ENCODE results near the gene CNIH2. TPM values are rescaled to one million over a fixed set of nuclear protein-coding genes. Genes with fewer than 3 reads are reported as not detected.
"Not testable (repeated sequence)": the region's sequence is repeated elsewhere in the genome, so short reads cannot be mapped to it uniquely, and the experiment has no call there.

Gene CNIH2
- total RNA-seq, 1 donor from 2014 or later = 46.0 TPM

DNA sequence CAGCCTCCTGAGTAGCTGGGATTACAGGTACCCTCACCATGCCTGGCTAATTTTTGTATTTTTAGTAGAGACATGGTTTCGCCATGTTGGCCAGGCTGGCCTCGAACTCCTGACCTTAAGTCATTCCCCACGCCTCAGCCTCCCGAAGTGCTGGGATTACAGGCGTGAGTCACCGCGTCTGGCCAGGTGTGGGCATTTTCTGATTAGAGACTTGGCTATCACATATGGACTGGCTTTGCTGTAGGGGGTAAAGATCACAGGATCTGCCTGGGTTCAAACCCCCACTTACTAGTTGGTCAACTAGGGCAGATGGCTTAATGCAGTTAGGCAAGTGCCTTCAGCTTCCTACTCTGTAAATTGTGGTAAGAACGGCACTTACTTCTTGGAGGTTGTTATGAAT is 32.3 kb downstream of the CNIH2 start:
- DNase-seq (ENCODE audit: low read depth, low spot score) = no peak

DNA sequence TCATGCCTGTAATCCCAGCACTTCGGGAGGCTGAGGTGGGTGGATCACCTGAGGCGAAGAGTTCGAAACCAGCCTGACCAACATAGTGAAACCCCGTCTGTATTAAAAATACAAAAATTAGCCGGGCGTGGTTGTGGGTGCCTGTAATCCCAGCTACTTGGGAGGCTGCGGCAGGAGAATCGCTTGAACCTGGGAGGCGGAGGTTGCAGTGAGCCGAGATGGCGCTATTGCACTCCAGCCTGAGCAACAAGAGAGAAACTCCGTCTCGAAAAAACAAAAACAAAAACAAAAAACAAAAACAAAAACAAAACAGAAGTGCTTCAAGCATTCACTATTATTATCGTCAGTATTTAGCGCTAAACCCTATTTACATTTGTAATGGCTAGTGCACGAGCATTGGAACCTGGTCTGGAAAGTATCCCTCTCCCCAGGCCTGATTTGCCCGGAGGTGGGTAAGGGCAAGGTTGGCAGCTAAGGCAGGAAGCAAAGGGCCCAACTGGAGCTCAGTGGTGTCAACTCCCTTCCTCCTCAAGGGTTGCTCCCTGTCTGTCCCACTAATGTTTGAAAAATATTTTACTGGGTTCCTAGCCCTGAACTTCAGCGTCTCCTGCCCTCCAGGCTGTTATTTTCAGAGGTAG is 32.9 kb downstream of the CNIH2 start:
- H3K27ac Mint-ChIP-seq (ENCODE audit: unreplicated experiment); H3K9me3 Mint-ChIP-seq; DNase-seq (ENCODE audit: low read depth, low spot score); H3K27me3 Mint-ChIP-seq (ENCODE audit: low read depth); H3K36me3 Mint-ChIP-seq (ENCODE audit: low read depth): not testable (repeated sequence)
- peaks cover 22% of the 10 kb centered on the region for H3K4me1 Mint-ChIP-seq
- H3K4me3 Mint-ChIP-seq = peak overlapping the region; percentile 44

More for the DNA sequence above, 32.3 kb downstream of the CNIH2 start:
- Mint-ChIP-seq H3K4me1 (peaks cover 16% of the 10 kb centered on the region), H3K9me3 (no peaks in the 10 kb centered on the region), H3K27me3 (ENCODE audit: low read depth) (peaks cover 5% of the 10 kb centered on the region), H3K4me3 (no peak overlapping the region), H3K27ac (ENCODE audit: unreplicated experiment) (no peak overlapping the region), H3K36me3 (ENCODE audit: low read depth) (no peaks in the 10 kb centered on the region)
- TF ChIP-seq, protein P1, sequence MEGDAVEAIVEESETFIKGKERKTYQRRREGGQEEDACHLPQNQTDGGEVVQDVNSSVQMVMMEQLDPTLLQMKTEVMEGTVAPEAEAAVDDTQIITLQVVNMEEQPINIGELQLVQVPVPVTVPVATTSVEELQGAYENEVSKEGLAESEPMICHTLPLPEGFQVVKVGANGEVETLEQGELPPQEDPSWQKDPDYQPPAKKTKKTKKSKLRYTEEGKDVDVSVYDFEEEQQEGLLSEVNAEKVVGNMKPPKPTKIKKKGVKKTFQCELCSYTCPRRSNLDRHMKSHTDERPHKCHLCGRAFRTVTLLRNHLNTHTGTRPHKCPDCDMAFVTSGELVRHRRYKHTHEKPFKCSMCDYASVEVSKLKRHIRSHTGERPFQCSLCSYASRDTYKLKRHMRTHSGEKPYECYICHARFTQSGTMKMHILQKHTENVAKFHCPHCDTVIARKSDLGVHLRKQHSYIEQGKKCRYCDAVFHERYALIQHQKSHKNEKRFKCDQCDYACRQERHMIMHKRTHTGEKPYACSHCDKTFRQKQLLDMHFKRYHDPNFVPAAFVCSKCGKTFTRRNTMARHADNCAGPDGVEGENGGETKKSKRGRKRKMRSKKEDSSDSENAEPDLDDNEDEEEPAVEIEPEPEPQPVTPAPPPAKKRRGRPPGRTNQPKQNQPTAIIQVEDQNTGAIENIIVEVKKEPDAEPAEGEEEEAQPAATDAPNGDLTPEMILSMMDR (conservative IDR thresholded peaks at IDR 0.05) = no peak

GRCh38 chr11:66311470-66311964 is 33.5 kb downstream of the CNIH2 start:
- H3K4me3 Mint-ChIP-seq = peak overlapping the region; percentile 93
- TF ChIP-seq, protein P1 (conservative IDR thresholded peaks at IDR 0.05) = no peak
- peak overlapping the region; percentile 93 for H3K27ac Mint-ChIP-seq (ENCODE audit: unreplicated experiment)
- H3K4me1 Mint-ChIP-seq = peaks cover 22% of the 10 kb centered on the region
- no peaks in the 10 kb centered on the region for H3K9me3 Mint-ChIP-seq
- no peaks in the 10 kb centered on the region for H3K36me3 Mint-ChIP-seq (ENCODE audit: low read depth)
- no peak for DNase-seq (ENCODE audit: low read depth, low spot score)
- peaks cover 5% of the 10 kb centered on the region for H3K27me3 Mint-ChIP-seq (ENCODE audit: low read depth)

DNA sequence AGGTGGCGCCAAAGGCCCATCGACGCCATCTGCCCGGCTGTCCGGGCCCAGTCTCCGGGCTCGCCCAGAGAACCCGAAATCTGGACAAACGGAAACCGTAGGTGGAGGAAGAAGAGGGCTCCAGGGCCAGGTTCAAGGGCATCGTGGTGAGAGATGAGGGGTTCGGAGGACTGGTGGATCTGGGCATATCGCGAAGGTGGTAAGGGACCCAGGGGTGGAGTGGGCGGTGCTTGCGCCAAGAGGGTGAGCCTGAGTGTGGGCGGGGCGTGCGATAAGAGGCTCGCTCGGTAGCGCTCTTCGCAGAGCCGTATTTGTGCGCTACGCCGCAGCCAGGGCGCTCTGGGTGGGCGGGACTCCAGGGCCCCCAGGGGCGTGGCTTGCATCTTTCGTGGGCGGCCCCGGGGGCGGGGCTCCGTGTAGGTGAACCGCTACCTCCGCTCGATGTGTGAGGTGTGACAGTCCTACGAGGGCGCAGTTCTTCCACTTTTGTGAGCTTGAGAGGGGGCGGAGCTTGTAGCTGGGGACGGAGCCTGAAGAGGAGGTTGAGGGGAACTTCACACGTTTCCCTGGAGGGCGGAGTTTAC is 34.1 kb downstream of the CNIH2 start:
- Mint-ChIP-seq H3K4me3 (peak overlapping the region; percentile 93), H3K9me3 (no peaks in the 10 kb centered on the region), H3K4me1 (peaks cover 22% of the 10 kb centered on the region), H3K27ac (ENCODE audit: unreplicated experiment) (peak overlapping the region; percentile 93), H3K27me3 (ENCODE audit: low read depth) (peaks cover 5% of the 10 kb centered on the region), H3K36me3 (ENCODE audit: low read depth) (no peaks in the 10 kb centered on the region)
- DNase-seq (ENCODE audit: low read depth, low spot score) = peak; percentile 72
- TF ChIP-seq, protein P1 (conservative IDR thresholded peaks at IDR 0.05) = peak; percentile 88

GRCh38 chr11:66312549-66313320 is 34.8 kb downstream of the CNIH2 start:
- H3K4me3 Mint-ChIP-seq = peak overlapping the region; percentile 93

More at GRCh38 chr11:66312549-66313320, 34.8 kb downstream of the CNIH2 start:
- peak; percentile 100 for DNase-seq (ENCODE audit: low read depth, low spot score)
- Mint-ChIP-seq H3K27me3 (ENCODE audit: low read depth) (peaks cover 2% of the 10 kb centered on the region), H3K4me1 (peaks cover 29% of the 10 kb centered on the region), H3K9me3 (no peaks in the 10 kb centered on the region), H3K36me3 (ENCODE audit: low read depth) (no peaks in the 10 kb centered on the region), H3K27ac (ENCODE audit: unreplicated experiment) (peak overlapping the region; percentile 93)
- TF ChIP-seq, protein P1 (conservative IDR thresholded peaks at IDR 0.05) = peak; percentile 15

Measured in neural crest cell (in vitro differentiated cells).